Measurements from ENCODE around the gene SHISA7. TPM values are rescaled to one million over a fixed set of nuclear protein-coding genes. Genes with fewer than 3 reads are reported as not detected.
A peak's percentile ranks its signal among the peaks of the same experiment; 100 is the strongest.

SHISA7 gene
- total and polyA plus RNA-seq, 2 of the 4 experiments (the other 2 are of a cell fraction): not detected

- peaks cover 24% of the 10 kb centered on the region for H4K20me1 ChIP-seq (ENCODE audit: insufficient read depth, low read length)
- H2BK20ac ChIP-seq (ENCODE audit: low read depth, low read length): no peak overlapping the region
- peaks cover 2% of the 10 kb centered on the region; the same call in 1 of the 2 replicates for H3K9me1 ChIP-seq (ENCODE audit: insufficient read depth, low read length)
- H3K9ac ChIP-seq (ENCODE audit: low read depth, low read length): no peak overlapping the region
- no peak overlapping the region for H2BK120ac ChIP-seq (ENCODE audit: low read depth, low read length)
- H4K5ac ChIP-seq (ENCODE audit: low read depth, low read length): no peak overlapping the region
- no TSS peak for BruUV-seq (replicated peaks)
- H3K27ac ChIP-seq (ENCODE audit: insufficient read depth, low read length): no peak overlapping the region
- peaks cover 21% of the 10 kb centered on the region for H3K27me3 ChIP-seq (ENCODE audit: control insufficient read depth, insufficient read depth, low read length)
- H3K56ac ChIP-seq (ENCODE audit: extremely low read depth, insufficient read depth, low read length): no peak overlapping the region
- H3K4me2 ChIP-seq (ENCODE audit: low read depth, low read length): no peak overlapping the region
- no peak overlapping the region for H3K4ac ChIP-seq (ENCODE audit: low read depth, low read length)
- dilution Hi-C loops (cut with HindIII; ENCODE audit: low sequenced_read_pairs, unreplicated experiment) (no loop called here), intact Hi-C loops (cut with micrococcal nuclease) (no loop called here), in situ Hi-C loops (cut with MboI; ENCODE audit: low sequenced_read_pairs) (no loop called here)
- WGBS, 2 experiments (ENCODE audit: extremely low coverage in 2 of 2, insufficient read length in 1 of 2): 54% methylated on average over 4 of the region's 14 CpGs; no CpG with 5 or more reads in 1 of the 2 experiments
- H2BK5ac ChIP-seq (ENCODE audit: low read depth, low read length, poor library complexity, severe bottlenecking): no peak overlapping the region
- H3K14ac ChIP-seq (replicated peaks; ENCODE audit: low read depth, low read length): no peak overlapping the region
- peaks cover 0 to 14% of the 10 kb centered on the region in 2 experiments; a peak in 1 of 4 replicates for H3K79me1 ChIP-seq (ENCODE audit: low read depth in 1 of 2, low read length in 2 of 2)
- H3K18ac ChIP-seq (ENCODE audit: low read depth, low read length): no peak overlapping the region
- H4K8ac ChIP-seq (ENCODE audit: low read depth in 2 of 2, low read length in 2 of 2): no peak overlapping the region
- no peak for TF ChIP-seq ELK1 (IDR thresholded peaks at IDR 0.05; ENCODE audit: borderline replicate concordance, low read depth, low read length)
- peak; percentile 68 for TF ChIP-seq CTCF (conservative IDR thresholded peaks at IDR 0.05; ENCODE audit: low read depth, low read length)
- TF ChIP-seq RAD21 (IDR thresholded peaks at IDR 0.05; ENCODE audit: low read length): peak; percentile 57
- TF ChIP-seq SMC3 (IDR thresholded peaks at IDR 0.05; ENCODE audit: low read depth, low read length): peak; percentile 60
- H2AK9ac ChIP-seq (replicated peaks; ENCODE audit: low read depth, low read length, poor library complexity): no peak overlapping the region
- H3K36me3 ChIP-seq (ENCODE audit: control insufficient read depth, insufficient read depth, low read length): no peaks in the 10 kb centered on the region; the same call in 1 of the 2 replicates
- H2AK5ac ChIP-seq (ENCODE audit: low read depth, low read length): no peak overlapping the region
- H3K4me3 ChIP-seq (ENCODE audit: insufficient read depth, low read depth, low read length): no peak overlapping the region
- H4K91ac ChIP-seq (ENCODE audit: insufficient read depth, low read depth, low read length): no peak overlapping the region
- H3K4me1 ChIP-seq (ENCODE audit: control insufficient read depth, insufficient read depth, low read length): peaks cover 4% of the 10 kb centered on the region; the same call in 1 of the 2 replicates
- CTCF ChIA-PET: no interaction called here
- DNase-seq (peak; percentile 22), ATAC-seq (ENCODE audit: low read depth) (peak; percentile 55)
- POLR2A ChIA-PET (ENCODE audit: unreplicated experiment): no interaction called here
- no peak overlapping the region for H3K23ac ChIP-seq (ENCODE audit: low read depth, low read length)
- H3K9me3 ChIP-seq (ENCODE audit: control insufficient read depth, insufficient read depth, low read length): no peaks in the 10 kb centered on the region
- no peak overlapping the region for H2BK15ac ChIP-seq (ENCODE audit: low read depth, low read length)
- H2AFZ ChIP-seq (replicated peaks; ENCODE audit: low read length, poor library complexity): no peak overlapping the region
Observed at GRCh38 chr19:55454787-55455243, 11.7 kb upstream of the SHISA7 start.

Measured in IMR-90 (cell line).